Brain pericyte (primary cell): Measurements from ENCODE around the gene TMEM140.
"Not testable (repeated sequence)": the region's sequence is repeated elsewhere in the genome, so short reads cannot be mapped to it uniquely, and the experiment has no call there.

ENCODE experiments used
- DNase-seq: peaks from one replicate; pipeline ENCODE4 v3.0.0-alpha.2; 2012; ENCODE audit warnings: low read depth, low spot score

Gene TMEM140

DNA sequence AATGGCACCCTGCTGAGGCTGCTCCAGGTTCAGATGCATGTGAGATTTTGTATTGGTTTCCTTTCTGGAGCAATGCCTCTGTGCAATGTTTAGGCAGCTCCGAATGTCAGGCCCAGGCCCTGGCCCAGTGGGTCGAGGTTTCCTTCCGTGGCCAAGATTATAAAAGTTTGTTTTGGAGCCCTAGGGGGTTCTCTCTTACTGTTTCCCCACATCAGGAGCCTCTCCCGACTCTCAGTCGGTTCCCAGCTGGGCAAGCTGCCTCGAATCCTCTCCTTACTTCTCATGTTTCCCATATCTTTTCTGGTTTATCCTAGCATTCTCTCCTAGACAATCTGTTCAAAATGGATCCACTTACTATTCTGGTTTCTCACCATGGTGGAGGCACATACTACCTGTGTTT lies 11.0 kb downstream of the TMEM140 start:
- DNase-seq = no peak

DNA sequence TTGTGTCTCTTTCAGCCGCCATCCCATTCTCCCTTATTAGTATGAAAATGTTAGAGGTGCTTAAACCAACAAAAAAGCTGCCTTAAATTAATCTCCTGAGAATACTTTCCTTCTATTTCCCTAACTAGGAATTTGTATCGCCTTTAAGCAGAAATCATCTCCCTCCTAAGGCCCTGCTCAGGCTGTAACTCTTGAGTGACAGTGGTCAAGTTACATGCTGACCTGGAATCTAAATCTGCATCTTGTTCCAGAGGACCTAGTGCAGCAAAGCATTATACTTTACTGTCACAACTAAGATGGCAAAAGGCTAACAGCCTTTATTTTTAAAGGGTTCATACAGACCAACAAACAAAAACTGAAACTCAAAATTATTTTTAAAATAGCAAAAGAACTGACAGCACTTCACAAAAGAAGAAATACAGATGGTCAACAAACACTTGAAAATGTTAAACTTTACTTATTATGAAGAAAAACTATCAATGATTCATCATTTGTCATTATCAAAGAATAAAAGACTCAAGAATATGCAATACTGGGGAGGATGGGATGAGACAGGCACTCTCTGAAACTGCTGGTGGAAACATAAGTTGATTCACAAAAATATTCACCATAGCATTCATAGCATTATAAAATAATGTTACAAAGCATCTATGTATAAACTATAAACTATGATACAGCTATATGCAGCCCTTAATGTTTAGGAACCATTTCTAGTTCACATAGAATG lies 11.7 kb downstream of the TMEM140 start:
- DNase-seq = no peak

DNA sequence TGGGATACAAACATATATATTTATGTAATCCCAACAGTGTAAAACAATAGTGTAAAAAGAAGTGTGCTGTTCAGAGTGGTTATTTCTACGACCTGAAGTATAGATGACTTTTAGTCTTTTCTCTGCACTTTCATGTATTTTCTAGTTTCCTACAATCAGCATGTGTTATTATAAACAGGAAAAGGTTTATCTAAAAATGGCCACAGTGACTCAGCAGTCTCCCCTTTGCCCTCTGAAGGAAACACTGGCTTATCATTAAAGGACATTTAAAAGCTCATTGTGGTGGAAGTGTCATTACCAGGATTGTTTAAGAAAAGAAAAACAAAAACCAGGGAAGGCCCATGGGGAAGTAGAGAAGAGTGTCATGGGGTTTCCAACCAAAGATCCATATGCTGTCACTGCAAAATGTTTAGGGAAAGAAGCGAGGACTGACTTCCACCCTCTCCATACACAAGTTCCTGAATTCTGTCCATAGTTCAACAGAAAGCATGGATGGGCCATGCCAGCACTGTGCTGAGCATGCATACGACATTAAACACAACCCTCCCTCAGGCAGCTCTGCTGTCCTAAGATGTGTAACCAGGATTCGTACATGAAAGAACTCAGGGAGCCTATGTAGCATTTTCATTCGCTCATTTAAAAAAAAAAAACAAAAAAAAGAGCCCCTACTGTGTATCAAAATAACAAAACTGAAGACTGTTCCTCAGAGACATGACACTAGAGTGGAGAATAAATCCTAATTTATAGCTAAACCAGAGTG lies 12.4 kb downstream of the TMEM140 start:
- no peak for DNase-seq

DNA sequence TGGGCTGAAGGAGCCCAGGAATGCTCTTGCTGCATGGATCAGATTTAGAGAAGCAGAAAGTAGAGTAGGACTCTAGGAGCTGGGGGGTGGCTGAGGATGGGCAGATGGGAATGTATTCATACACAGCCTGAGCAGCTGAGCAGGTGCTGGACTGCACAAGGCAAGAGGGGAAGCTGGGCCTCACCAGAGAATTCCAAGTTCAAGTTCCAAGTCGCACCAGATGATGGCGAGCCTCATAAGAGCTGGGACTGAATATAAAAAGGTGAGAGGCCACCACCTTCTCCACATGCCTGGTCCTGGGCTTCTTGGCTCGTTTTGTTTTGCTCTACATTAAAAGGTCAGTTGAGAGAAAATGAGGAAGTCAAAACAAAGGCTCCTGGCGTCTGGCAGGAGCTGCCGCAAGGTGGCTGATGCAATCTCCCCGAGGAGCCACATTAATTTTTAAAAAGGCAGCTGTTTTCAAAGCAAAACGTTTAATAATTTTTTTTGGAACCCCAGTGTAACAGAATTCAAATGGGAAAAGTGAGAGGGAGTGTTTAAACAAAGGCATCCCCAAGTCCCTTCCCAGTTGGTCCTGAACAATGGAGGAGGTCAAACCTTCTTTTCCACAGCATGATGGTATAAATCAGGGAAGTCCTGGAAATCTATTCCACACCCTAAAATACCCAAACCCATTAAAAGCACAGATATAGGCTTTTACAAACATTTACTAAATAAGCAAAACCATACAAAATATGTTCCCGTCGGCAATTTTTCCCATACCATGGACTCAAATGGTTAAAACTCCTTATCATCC lies 13.2 kb downstream of the TMEM140 start:
- DNase-seq = no peak

DNA sequence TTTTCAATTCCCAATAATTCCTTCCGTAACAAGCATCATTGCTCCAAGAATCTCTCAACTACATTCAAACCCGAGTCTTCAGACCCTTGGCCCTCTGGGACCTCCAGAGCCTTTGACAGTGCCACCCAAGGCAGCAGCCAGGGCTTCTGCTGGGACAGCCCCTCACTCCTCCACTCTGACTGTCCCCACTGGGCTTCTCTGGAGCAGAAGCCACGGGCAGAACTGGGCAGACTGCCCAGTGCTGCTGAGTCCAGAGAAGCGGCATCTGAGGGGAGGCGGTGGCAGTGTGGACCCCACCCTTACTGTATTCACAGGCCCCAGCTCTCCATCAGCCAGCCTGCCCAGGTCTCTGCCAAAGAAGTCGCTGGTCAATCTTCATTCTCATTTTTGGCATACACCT lies 13.8 kb downstream of the TMEM140 start:
- no peak for DNase-seq

DNA sequence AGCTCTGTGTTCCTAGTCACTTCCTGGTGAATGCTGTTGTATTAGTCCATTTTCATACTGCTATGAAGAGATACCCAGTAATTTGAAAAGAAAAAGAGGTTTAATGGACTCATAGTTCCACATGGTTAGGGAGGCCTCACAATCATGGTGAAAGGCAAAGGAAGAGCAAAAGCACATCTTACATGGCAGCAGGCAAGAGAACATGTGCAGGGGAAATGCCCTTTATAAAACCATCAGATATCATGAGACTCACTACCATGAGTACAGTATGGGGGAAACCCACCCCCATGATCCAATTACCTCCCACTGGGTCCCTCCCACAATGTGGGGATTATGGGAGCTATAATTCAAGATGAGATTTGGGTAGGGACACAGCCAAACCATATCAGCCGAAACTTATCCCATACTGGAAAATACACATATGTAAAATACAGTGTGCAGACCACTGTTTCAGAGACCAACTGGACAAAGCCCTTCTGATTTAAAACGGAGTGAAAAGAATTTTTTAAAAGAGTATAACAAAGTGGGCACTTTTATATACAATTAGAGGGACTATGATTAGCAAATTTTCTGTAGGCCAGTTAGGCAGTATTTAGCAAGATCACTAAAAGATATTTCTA lies 14.6 kb downstream of the TMEM140 start:
- no peak for DNase-seq

DNA sequence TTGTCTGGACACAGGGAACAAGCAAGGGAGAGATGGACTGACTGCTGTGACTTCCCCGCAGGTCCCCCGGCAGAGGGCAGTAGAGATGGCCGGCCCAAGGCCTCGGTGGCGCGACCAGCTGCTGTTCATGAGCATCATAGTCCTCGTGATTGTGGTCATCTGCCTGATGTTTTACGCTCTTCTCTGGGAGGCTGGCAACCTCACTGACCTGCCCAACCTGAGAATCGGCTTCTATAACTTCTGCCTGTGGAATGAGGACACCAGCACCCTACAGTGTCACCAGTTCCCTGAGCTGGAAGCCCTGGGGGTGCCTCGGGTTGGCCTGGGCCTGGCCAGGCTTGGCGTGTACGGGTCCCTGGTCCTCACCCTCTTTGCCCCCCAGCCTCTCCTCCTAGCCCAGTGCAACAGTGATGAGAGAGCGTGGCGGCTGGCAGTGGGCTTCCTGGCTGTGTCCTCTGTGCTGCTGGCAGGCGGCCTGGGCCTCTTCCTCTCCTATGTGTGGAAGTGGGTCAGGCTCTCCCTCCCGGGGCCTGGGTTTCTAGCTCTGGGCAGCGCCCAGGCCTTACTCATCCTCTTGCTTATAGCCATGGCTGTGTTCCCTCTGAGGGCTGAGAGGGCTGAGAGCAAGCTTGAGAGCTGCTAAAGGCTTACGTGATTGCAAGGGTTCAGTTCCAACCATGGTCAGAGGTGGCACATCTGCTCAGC lies 16.6 kb downstream of the TMEM140 start:
- no peak for DNase-seq

DNA sequence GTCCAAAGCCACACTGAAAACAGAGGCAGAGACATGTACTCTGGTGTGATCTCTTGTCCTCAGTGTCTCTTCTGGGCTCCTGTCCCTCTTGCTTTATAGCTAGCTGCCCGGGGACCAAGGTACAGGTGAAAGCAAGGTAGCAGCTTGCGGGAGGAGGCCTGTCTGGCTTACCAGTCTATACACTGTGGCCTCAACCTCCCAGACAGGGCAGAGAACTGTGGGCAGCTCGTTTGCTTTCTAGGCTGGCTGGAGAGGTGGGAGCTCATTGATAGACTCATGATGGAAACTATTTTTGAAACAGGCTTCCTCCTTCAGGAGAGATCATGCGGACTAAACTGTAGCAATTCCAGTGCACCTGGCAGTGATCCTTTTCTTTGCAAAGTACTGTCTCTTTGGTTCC lies 18.0 kb downstream of the TMEM140 start:
- no peak for DNase-seq

DNA sequence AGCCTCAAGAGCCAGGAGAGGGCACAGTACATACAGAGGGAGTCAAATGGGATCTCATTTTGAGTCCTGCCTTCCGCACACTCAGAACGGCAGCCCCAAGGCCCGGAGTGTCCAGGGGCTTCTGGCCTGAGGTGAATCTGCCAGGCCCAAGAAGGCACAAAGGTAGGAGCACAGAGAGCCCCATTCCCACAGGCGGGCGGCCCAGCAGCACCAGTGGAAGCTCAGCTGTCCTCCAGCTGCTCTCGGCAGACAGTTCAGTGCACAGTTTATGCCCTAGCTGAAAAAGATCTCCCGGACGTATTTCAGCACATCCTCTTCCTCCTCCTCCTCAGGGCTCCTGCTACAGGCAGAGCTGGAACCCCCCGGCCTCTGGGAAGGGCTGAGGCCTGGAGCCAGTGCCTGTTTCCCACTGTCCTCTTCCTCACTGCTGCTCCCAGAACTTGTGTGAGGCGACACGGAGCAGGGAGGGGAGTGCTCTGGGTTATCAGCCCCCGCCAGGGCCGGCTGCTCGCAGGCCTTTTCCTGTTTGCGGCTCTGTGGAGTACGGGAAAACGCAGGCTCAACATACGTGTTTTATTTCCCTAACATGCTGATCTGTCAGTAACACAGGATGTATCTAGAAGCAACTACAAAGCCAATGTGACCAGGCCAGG lies 18.6 kb downstream of the TMEM140 start:
- DNase-seq = no peak

DNA sequence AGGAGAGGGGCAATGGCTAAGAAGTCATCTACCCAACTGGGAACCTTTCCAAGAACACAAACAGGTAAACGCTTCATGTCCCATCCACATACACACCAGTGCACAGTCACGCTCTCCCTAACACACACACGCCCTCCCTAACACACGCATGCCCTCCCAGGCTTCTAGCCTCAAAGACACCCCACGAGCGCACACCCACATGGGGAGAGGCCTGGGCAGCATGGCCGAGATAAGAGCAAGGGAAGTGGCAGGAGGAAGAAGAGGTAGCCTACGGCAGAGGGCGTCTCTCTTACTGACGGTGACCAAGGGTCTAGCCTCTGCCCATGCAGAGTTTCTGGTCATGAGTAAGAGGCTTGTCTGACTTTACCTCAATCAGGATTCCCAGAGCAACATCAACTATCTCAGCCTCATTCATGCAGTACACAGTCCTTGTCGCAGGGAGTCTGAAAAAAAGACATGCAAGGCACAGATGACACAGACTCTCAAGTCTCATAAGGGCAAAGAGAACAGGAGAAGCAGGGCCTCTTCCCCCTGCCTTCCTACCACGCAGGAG lies 19.6 kb downstream of the TMEM140 start:
- no peak for DNase-seq

DNA sequence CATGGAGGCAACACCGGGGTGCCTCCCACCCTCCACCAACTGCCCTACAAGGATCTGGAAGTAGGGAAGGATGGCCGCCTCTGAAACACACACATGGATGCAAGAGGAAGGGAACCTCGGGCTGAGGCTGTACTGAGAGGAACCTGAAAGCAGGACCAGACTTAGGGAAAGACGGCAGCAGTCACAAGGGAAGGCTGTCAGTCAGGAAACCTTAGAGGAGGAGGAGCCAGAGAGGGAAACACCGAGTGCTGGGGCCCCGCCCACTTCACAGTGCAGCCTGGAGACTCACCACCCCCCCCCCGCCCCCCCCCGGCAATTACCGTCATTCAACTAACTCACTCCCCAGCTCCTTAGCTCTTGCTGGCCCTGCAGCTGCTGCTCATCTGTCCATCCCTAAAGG lies 20.1 kb downstream of the TMEM140 start:
- DNase-seq = no peak

DNA sequence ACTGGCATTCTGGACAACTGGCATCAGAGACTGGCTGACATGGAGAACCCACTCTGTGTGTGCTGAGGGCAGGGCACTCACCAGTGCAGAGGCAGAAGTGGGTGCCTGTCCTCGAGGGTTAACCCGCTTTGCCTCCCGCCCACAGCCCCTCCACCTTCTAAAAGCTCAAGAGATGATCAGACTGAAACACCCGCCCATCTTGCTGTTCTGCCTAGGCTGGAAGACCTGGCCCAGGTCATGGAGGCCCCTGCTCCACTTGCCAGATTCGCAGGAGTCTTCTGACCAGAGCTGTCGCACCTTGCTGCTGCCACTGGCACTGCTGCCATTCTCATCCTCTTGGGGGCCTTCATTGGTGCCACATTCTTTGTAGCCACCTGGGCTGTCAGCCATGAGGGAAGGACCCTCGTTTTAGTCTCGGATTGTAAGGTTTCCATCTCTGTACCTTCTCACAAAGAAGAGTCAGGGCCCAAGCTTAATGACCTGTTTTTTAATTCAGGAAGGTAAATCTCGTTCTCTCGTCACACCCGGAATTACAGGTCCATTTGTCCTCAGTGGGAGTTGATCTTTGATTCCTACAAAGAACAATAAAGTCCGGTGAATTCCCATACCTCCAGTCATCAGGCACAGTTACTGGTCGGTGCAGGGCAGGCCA lies 20.7 kb downstream of the TMEM140 start:
- DNase-seq = no peak

DNA sequence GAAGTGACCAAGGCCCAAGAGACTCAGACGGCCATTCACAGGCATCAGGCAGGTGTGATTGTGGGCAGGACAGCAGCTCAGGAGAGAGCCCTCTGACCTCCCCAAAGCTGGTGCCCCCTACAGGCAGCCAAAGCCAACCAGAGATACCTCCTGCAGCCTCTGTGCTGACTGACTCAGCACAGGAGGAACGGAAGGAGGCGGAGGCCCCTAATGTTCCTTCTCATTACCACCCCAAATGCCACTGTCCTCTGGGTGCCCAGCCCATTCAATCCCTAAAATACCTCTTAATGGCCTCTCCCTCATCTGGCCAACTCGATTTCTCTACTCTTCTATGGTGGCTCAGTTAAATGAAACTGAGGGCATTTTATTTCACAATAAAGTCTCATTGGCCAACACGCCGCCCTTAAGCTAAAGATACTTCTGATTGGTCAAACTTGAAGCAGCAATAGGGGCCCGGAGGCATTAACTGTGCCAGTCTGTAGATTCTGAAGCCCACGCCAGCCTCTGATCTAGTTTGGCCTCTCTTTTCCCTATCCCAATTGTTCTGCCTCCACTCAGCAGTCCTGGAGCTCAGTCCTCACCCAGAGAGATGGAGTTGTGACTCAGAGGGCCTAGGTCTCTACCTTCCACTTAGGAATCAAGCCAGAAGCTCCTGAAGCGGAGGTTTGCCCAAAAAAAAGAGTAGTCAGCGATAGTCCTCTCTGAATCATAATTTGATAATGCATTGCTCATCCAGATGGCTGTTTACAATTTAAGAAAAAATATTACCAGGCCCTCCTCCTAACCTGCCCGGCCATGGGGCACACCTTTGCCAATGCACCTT lies 21.5 kb downstream of the TMEM140 start:
- DNase-seq = no peak

DNA sequence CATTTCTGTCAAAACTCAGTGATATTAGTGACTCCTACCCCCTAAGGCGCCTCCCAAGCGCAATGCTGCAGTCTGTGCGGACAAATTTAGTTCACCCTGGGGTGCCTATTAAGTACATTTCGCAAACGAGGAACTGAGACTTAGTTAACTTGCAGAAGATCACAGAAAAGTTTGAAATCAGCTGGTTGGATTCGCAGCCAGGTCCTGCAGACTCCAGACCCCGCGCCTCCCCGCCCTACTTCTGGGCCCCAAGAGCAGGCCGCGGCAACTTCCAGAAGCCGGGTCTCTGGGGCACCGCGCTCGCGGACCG lies 22.0 kb downstream of the TMEM140 start:
- no peak for DNase-seq

DNA sequence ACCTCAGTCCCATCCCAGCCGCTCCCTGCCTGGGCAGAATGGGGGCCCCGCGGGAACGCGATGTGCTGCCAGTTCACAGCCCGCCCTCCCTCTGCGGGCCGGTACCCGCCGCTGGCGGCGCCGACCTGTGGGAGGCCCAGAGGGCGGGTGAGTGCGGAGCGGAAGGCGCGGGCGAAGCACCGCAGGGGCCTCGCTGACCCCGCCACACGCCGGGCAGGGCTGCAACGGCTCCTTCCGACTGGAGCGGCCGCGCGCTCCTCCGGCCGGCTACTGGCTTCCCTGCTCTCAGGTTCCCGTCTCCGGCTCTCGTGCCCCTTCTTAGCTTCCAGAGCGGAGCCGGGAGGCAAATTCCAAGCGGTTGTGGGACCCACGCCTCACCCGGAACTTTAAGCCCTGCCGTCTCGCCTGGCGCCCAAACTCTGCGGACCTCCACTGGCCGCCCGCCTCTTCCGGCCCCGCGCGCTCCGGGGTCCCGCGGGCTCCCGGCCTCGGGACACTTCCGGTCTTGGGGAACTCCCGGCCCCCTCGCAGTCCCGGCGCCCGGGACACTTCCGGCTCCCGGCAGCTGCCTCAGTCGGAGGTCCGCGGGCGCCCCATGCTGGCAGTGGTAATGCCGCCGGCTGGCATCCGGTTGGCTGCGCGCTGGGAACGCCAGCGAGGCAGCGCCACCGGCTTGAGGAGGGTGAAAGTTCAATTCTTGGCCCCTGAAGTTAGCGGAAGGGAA lies 22.6 kb downstream of the TMEM140 start, which contains the start of gene CYREN:
CYREN (minus strand) TSS at position 434 of the 724 bp plus-strand sequence. CDS start 1,785 bp downstream, outside the sequence.
- DNase-seq = no peak

DNA sequence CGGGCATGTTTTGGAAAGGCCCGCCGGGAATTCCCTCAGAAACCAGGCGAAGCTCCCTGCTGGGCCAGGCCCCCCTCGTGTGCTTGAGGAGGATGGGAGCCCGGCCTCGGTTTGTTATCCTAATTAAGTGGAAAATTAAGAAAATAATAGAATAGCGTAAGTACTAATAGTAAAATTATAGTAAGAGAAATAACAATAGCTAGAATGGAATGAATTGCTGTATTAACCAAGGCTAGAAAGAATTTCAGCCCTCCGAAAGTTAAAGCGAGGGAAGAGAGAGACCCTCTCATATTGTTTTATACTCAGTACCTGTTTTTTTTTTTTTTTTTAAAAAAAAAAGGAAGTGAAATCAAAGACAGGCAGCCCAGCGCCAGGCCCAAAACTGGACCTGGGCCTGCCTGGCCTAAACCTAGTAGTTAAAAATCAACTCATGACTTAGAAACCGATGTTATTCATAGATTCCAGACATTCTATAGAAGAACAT lies 23.2 kb downstream of the TMEM140 start:
- not testable (repeated sequence) for DNase-seq

DNA sequence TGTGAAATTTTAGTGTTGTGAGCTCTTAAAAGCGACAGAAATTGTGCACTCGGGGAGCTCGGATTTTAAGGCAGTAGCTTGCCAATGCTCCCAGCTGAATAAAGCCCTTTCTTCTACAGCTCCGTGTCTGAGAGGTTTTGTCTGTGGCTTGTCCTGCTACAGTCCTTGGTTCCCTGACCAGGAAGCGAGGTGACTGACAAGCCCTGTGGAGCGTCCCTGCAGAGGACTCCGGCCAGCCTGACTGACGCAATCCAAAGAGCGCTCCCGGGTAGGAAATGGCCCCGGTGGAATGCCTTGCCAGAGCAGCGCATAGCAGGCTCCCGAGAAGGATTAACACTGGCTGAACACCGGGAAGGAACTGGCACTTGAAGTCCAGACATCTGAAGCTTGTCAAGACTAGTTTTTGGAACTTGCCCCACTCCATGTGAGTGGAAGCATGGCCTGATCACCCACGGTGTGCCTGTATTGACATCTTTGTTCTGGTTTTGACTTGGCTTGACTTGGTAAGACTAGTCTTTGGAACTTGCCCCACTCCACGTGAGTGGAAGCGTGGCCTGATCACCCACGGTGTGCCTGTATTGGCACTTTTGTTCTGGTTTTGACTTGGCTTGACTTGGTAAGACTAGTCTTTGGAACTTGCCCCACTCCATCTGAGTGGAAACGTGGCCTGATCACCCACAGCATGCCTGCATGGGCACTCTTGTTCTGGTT lies 23.9 kb downstream of the TMEM140 start:
- not testable (repeated sequence) for DNase-seq

DNA sequence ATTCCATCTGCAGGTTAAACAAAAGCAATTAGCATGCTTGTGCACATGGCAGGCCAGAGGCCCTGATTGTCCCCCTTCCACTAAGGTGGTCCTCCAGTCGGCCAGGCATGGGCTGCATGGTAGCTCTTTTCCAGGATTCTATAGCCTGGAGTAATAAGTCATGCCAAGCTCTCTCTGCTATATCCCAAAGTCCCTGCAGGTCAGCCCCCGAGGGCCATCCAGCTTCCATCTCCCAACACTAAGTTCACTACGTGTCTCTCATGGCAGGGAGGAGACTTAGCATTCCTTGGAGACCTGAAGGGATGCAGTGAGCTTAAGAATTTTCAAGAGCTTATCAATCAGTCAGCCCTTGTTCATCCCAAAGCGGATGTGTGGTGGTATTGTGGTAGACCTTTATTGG lies 26.0 kb downstream of the TMEM140 start:
- DNase-seq = not testable (repeated sequence)
